Femur (tissue), 1 donor: ENCODE data around the gene PRMT3.
"Not testable (repeated sequence)": the region's sequence is repeated elsewhere in the genome, so short reads cannot be mapped to it uniquely, and the experiment has no call there.

ENCODE experiments used
- DNase-seq: peaks from one replicate; pipeline ENCODE4 v3.0.0-alpha.2; 2017

Gene PRMT3

GRCh38 chr11:20374741-20375300, 12.7 kb upstream of the PRMT3 start:
- DNase-seq = no peak

- no peak for DNase-seq
Measured at GRCh38 chr11:20376162-20376730, 11.3 kb upstream of the PRMT3 start.

- DNase-seq = not testable (repeated sequence)
Measured at GRCh38 chr11:20385996-20386395, 1.5 kb upstream of the PRMT3 start.

- no peak for DNase-seq
Measured at GRCh38 chr11:20388096-20389055, 860 bp downstream of the PRMT3 start.

DNA sequence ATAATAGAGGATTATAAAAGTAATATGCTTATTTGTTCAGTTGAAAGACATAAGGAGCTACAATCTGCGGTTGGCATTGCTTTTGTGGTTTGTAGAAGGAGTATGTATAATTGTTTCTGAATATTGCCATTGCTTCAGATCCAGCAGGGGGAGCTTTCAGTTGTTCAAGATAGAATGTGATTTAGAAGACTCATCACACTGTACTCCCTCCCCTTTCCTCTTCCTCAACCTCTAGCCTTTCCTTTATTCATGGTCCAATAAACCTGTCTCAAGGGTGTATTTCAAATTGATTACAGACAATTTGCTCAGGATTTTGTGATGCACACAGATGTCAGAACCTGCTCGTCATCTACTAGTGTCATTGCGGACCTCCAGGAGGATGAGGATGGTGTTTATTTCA, 9.8 kb downstream of the PRMT3 start:
- no peak for DNase-seq

GRCh38 chr11:20399498-20399897, 12.0 kb downstream of the PRMT3 start:
- DNase-seq = no peak

DNA sequence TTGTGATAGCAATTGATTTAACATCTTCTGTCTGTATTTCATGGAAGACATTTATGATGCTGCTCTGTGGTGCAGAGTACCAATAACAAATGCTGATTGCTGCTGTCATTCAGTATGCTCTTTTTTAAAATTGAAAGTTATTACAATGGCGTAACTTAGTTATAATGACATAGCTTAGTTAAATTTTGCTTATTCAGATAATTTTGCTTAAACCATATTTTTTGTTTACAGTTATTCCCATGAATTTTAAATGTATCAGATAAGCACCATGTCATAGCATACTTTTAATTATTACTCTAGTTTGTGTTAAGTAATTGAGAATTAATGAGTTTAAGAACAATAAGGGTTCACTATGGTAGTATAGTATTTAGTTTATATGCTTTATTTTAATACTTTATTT, 15.5 kb downstream of the PRMT3 start:
- no peak for DNase-seq

- DNase-seq = no peak
Measured at GRCh38 chr11:20406484-20406883, 19.0 kb downstream of the PRMT3 start.

GRCh38 chr11:20407344-20407743, 19.8 kb downstream of the PRMT3 start:
- DNase-seq = no peak

GRCh38 chr11:20415432-20415831, 27.9 kb downstream of the PRMT3 start:
- DNase-seq = no peak

DNA sequence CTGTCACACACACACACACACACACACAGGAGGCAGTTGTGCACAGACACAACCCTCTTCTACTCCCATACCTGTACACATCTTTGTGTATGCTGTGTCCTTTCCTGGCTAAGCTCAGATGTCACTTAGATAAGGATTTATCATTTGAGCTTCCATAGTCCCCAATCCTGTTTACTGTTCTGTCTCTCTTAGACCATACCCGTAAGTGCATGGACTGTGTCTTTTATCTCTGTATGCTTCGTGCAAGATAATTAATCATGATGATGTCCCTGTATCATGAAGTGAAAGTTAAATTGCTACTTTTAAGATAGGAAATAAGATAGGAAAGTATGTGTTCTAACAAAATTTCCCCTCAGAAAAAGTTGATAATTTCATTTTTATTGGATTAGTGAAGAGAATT, 30.3 kb downstream of the PRMT3 start:
- no peak for DNase-seq

- no peak for DNase-seq
Measured at GRCh38 chr11:20421946-20422345, 34.4 kb downstream of the PRMT3 start.

DNA sequence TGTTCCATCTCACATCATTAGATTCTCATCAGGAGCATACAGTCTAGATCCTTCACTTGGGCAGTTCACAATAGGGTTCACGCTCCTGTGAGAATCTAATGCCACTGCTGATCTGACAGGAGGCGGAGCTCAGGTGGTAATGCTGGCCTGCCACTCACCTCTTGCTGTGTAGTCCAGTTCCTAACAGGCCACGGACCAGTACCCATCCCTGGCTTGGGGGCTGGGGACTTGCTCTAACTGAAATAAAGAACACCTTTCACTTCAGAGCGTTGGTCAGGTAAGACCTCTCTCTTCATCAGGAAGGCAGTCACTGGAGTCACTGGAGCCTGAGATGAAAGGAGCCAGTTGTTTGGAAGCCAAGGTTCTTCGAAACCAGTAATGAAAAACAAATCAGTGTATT, 41.7 kb downstream of the PRMT3 start:
- DNase-seq = no peak

GRCh38 chr11:20438637-20439036, 51.1 kb downstream of the PRMT3 start:
- DNase-seq = no peak

- no peak for DNase-seq
Measured at GRCh38 chr11:20443596-20443995, 56.1 kb downstream of the PRMT3 start.

GRCh38 chr11:20444535-20444934, 57.0 kb downstream of the PRMT3 start:
- no peak for DNase-seq

DNA sequence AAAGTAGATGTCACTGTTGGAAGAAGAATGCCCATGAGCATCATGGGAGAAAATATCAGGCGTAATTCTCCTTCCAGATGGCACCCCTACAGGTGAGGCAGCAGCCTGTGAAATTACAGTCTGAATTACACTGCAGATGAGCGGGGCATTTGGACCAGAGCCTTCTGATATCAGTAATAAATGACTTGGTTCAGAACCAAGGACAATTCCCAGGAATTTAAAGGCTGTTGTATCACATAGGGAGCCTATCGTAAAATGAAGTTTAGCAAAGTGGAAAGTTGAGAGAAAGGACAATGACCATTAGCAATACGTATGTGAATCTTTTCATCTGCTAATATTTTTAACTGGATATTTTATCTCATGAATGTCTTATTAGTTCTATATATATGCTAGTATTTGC, 61.3 kb downstream of the PRMT3 start:
- DNase-seq = no peak

DNA sequence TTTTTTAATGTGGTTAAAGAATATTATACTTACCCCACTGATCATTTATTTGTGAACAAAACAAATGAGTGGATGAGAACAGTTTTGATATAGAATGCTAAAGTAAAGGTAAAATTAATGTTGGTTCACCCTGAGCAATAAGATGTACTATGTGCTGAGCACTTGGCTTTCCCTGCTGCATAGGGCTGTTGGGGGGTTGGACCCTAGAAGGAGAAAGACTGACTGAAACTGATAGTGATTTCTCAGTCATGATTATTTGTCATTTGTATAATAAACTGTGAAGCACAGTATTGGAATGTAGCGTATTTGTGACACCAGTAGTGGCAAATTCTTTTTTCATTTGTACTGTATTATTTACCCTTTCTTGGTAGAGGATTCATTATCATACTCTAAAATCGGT, 63.3 kb downstream of the PRMT3 start:
- DNase-seq = no peak

- DNase-seq = no peak
Measured at GRCh38 chr11:20451568-20451967, 64.1 kb downstream of the PRMT3 start.

DNA sequence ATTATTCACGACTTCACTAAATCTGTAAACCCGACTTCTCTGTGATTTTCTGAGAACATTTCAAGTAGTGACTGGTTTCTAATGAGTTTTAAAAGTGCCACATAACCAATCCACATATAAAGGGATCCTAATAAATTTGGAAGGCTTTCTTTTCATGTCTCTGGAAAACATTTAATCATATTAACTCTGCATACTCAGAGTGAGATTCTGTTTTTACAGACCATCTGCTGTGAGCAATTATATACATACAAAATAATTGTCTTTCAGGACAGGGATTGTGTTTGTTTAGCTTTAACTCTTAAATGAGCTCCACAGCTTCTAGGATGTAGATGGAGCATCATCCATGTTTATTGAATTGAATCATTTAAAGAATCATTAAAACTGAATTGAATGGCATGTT, 65.1 kb downstream of the PRMT3 start:
- no peak for DNase-seq

- DNase-seq = no peak
Measured at GRCh38 chr11:20453657-20454316, 66.3 kb downstream of the PRMT3 start.

DNA sequence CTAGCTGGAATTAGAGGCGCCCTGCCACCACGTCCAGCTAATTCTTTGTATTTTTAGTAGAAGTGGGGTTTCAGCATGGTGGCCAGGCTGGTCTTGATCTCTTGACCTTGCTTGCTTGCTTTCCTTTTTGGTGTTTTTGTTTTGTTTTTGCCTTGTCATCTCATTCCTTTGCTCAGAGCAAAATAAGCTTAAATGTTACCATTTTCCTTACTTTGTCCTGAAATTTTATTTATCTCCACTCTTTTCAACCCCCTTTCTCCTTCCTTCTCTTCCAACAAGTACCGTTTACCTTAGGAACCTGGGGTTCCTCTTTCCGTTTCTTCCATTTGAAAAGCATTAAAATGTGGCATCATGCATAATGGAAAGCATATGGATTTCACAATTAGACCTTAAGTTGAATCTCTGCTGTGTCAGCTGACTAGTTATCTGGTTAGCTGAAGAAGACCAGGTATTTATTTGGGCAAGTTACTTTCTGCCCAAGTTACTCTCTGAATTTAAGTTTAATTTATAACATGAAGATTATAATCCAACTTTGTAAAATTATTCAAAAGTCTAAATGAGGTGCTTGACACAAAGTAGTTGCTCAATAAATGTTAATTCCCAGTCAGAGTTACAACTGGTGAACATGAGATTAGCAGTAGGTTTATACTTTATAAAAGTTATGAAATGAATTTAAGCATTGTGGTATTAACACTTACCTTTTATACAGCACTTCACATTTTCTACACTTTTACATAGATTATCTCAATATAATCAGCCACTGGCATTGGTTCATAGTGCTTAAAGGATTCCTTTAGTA, 69.7 kb downstream of the PRMT3 start:
- no peak for DNase-seq
